Esophagus muscularis mucosa (tissue), 4 donors: Measurements from ENCODE around the gene PRKCB. TPM values are rescaled to one million over a fixed set of nuclear protein-coding genes. Genes with fewer than 3 reads are reported as not detected.

Experiments used
- DNase-seq: peaks from one replicate; pipeline ENCODE4 v3.0.0-alpha.2; 2017; ENCODE audit errors: extremely low spot score
- H3K27ac ChIP-seq, 4 donors: fragments of 200-600 bp; sonication (generic); replicated peaks in 1 of 4; 1 replicate in 3 of 4; 2 replicates in 1 of 4; pipeline ENCODE4 v1.5.1; 2016 to 2019; ENCODE audit warnings: mild to moderate bottlenecking in 1 of 4
- H3K27me3 ChIP-seq, 4 donors: fragments of 200-600 bp; sonication (generic); one replicate each; pipeline versions ENCODE4 v1.5.1 to v1.6.0; 2016 to 2019
- H3K36me3 ChIP-seq, 4 donors: fragments of 200-600 bp; sonication (generic); one replicate each; pipeline ENCODE4 v1.5.1; 2016 to 2019
- H3K4me1 ChIP-seq, 4 donors: fragments of 200-600 bp; sonication (generic); one replicate each; pipeline ENCODE4 v1.5.1; 2016 to 2019
- H3K4me3 ChIP-seq, 4 donors: fragments of 200-600 bp; sonication (generic); 1 replicate in 2 of 4; 2 replicates in 2 of 4; pipeline ENCODE4 v1.5.1; 2016 to 2019; ENCODE audit warnings: mild to moderate bottlenecking in 4 of 4, moderate library complexity in 1 of 4
- H3K9me3 ChIP-seq, 4 donors: fragments of 200-600 bp; sonication (generic); 1 replicate in 3 of 4; 2 replicates in 1 of 4; pipeline ENCODE4 v1.5.1; 2016 to 2019
- CTCF ChIP-seq, 3 experiments: fragments of 200-600 bp in 2 of 3; fragments of 450-650 bp in 1 of 3; sonication (generic) in 2 of 3; IDR thresholded peaks; one replicate each; pipeline ENCODE4 v1.5.1; 2017 to 2019; ENCODE audit warnings: antibody characterized with exemption in 3 of 3, mild to moderate bottlenecking in 2 of 3, moderate library complexity in 1 of 3
- EP300 ChIP-seq: sonication (generic); formaldehyde crosslinking; IDR thresholded peaks from one replicate; pipeline ENCODE4 v1.6.1; 2017; ENCODE audit warnings: antibody characterized with exemption
- POLR2A ChIP-seq: fragments of 450-650 bp; IDR thresholded peaks from one replicate; pipeline ENCODE4 v1.6.1; 2017; ENCODE audit warnings: antibody characterized with exemption, moderate library complexity, mild to moderate bottlenecking, low read depth
- POLR2AphosphoS5 ChIP-seq, 2 donors: sonication (generic); formaldehyde crosslinking; IDR thresholded peaks; one replicate each; pipeline ENCODE4 v1.6.1; 2017; ENCODE audit warnings: antibody characterized with exemption in 2 of 2
- WGBS: methylation state at CpG from one replicate; pipeline ENCODE4 v1.1.5; 2018; 5-methylcytosine and 5-hydroxymethylcytosine counted together
- intact Hi-C: fragments of 100-400 bp; cut with DNase I; formaldehyde crosslinking; loops from one replicate; pipeline ENCODE4 v1.15.1; 2023
- total RNA-seq, 4 donors: library from RNA; depleted of rRNA; stranded (reverse); fragments of >200 nt; gene quantifications; one replicate each; pipeline versions ENCODE4 v1.1.0 to v1.2.1, GENCODE V29; 2016

The PRKCB gene
- total RNA-seq, 4 donors from 2014 or later, result 5.8 to 15.6 (median 9.7) TPM

DNA sequence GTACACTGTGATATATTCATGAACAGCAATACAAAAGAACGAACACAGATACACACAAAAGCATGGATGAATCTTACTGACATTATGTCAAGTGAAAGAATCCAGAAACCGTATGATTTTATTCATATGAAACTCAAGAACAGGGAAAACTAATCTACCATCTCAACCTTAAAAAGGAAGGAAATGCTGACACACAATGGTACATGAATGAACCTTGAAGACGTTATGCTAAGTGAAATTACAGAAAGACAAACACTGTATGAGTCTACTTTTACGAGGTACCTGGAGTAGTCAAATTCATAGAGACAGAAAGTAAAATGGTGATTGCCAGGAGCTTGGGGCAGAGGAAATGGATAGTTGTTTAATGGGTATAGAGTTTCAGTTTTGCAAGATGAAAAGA lies 8.7 kb upstream of the PRKCB start:
- Histone ChIP-seq H3K9me3 (peaks cover 0 to 27% (median 18%) of the 10 kb centered on the region in 4 donors), H3K27me3 (no peaks in the 10 kb centered on the region), H3K27ac (no peak overlapping the region), H3K4me1 (no peaks in the 10 kb centered on the region), H3K4me3 (no peak overlapping the region), H3K36me3 (no peaks in the 10 kb centered on the region)
- intact Hi-C loops, result no loop called here
- no peak for DNase-seq
- 52% methylated on average over 4 of the region's 4 CpGs for WGBS
- TF ChIP-seq POLR2A (no peak), POLR2AphosphoS5 (IDR thresholded peaks at IDR 0.05) (no peak), EP300 (no peak), CTCF (IDR thresholded peaks at IDR 0.05) (no peak)

GRCh38 chr16:23829454-23829853 lies 6.3 kb upstream of the PRKCB start:
- Histone ChIP-seq H3K4me1 (no peaks in the 10 kb centered on the region), H3K9me3 (peaks cover 0 to 27% (median 18%) of the 10 kb centered on the region in 4 donors), H3K27me3 (peaks cover 0 to 4% (median 0%) of the 10 kb centered on the region in 4 donors), H3K27ac (no peak overlapping the region), H3K4me3 (no peak overlapping the region), H3K36me3 (no peaks in the 10 kb centered on the region)
- WGBS, result 85% methylated on average over 2 of the region's 2 CpGs
- intact Hi-C loops, result no loop called here
- DNase-seq, result no peak
- TF ChIP-seq POLR2A (no peak), EP300 (no peak), POLR2AphosphoS5 (IDR thresholded peaks at IDR 0.05) (no peak), CTCF (IDR thresholded peaks at IDR 0.05) (no peak)

- Histone ChIP-seq H3K4me3 (no peak overlapping the region), H3K27ac (no peak overlapping the region), H3K36me3 (no peaks in the 10 kb centered on the region), H3K4me1 (peaks cover 0 to 5% (median 1%) of the 10 kb centered on the region in 4 donors), H3K27me3 (peaks cover 0 to 11% (median 0%) of the 10 kb centered on the region in 4 donors), H3K9me3 (peaks cover 0 to 27% (median 18%) of the 10 kb centered on the region in 4 donors)
- intact Hi-C loops, result no loop called here
- no peak for DNase-seq
- 0% methylated on average over 1 of the region's 1 CpG for WGBS
- TF ChIP-seq CTCF (IDR thresholded peaks at IDR 0.05), result no peak
- TF ChIP-seq POLR2AphosphoS5 (IDR thresholded peaks at IDR 0.05), result no peak
- TF ChIP-seq EP300, result no peak
These were observed 5.5 kb upstream of the PRKCB start for GRCh38 chr16:23830276-23830675.

GRCh38 chr16:23832882-23833281 lies 2.9 kb upstream of the PRKCB start:
- intact Hi-C loops, result no loop called here
- TF ChIP-seq EP300 (no peak), POLR2A (no peak), POLR2AphosphoS5 (IDR thresholded peaks at IDR 0.05) (no peak), CTCF (IDR thresholded peaks at IDR 0.05) (no peak)
- no peaks in the 10 kb centered on the region for H3K36me3 ChIP-seq
- peaks cover 0 to 37% (median 4%) of the 10 kb centered on the region in 4 donors for H3K27me3 ChIP-seq
- peaks cover 4 to 29% (median 22%) of the 10 kb centered on the region in 4 donors for H3K4me1 ChIP-seq
- DNase-seq, result no peak
- H3K27ac ChIP-seq, result no peak overlapping the region
- H3K9me3 ChIP-seq, result peaks cover 0 to 27% (median 18%) of the 10 kb centered on the region in 4 donors
- WGBS, result 91% methylated on average over 1 of the region's 1 CpG
- no peak overlapping the region for H3K4me3 ChIP-seq

DNA sequence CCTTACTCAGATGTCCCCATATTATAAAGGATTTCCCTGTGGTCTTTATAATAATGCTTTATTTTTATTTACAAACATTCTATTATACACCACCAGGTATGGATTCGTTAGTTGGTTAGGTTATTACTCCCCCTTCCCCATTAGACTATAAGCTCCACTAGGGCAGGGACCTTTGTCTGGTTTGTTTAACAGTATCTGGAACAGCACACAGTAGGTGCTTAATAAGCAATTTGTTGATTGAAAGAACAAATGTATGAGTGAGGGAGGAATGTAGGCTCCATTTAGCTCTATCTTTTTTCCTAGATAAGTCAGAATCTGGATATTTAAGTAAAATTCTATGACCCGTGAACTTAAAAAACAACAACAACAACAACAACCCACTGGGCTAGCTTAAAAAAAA lies 2.3 kb upstream of the PRKCB start:
- WGBS, result 89% methylated on average over 2 of the region's 2 CpGs
- intact Hi-C loops, result no loop called here
- Histone ChIP-seq H3K36me3 (no peaks in the 10 kb centered on the region), H3K9me3 (peaks cover 0 to 26% (median 18%) of the 10 kb centered on the region in 4 donors), H3K4me3 (no peak overlapping the region), H3K27ac (no peak overlapping the region), H3K4me1 (peaks cover 4 to 29% (median 22%) of the 10 kb centered on the region in 4 donors), H3K27me3 (peaks cover 0 to 43% (median 4%) of the 10 kb centered on the region in 4 donors)
- DNase-seq, result no peak
- TF ChIP-seq EP300, result no peak
- TF ChIP-seq POLR2A, result no peak
- TF ChIP-seq CTCF (IDR thresholded peaks at IDR 0.05), result no peak
- no peak for TF ChIP-seq POLR2AphosphoS5 (IDR thresholded peaks at IDR 0.05)
